NCI-H1417 treated with DMSO at 0.1 percent for 48 hours (cell line): ENCODE results near the gene PRIM1.
"Not testable (repeated sequence)": the region's sequence is repeated elsewhere in the genome, so short reads cannot be mapped to it uniquely, and the experiment has no call there.

Experiments
- DNase-seq: peaks from one replicate; lab custom pipeline; 2025; lab: John Stamatoyannopoulos, UW

Gene PRIM1

GRCh38 chr12:56760460-56760859 is 8.3 kb upstream of the PRIM1 start:
- DNase-seq = no peak

GRCh38 chr12:56759263-56759908 is 7.3 kb upstream of the PRIM1 start:
- no peak for DNase-seq

GRCh38 chr12:56758728-56759262 is 6.7 kb upstream of the PRIM1 start:
- no peak for DNase-seq

GRCh38 chr12:56757971-56758370 is 5.8 kb upstream of the PRIM1 start:
- DNase-seq = not testable (repeated sequence)

GRCh38 chr12:56753566-56753965 is 1.4 kb upstream of the PRIM1 start:
- no peak for DNase-seq

- DNase-seq = not testable (repeated sequence)
Observed at GRCh38 chr12:56750596-56750995, 1.5 kb downstream of the PRIM1 start.

- no peak for DNase-seq
Observed at GRCh38 chr12:56749853-56750252, 2.3 kb downstream of the PRIM1 start.

- DNase-seq = no peak
Observed at GRCh38 chr12:56749359-56749758, 2.8 kb downstream of the PRIM1 start.

- DNase-seq = no peak
Observed at GRCh38 chr12:56728139-56728861, 23.8 kb downstream of the PRIM1 start.

GRCh38 chr12:56726196-56726675 is 25.9 kb downstream of the PRIM1 start:
- DNase-seq = not testable (repeated sequence)

- no peak for DNase-seq
Observed at GRCh38 chr12:56725723-56726102, 26.4 kb downstream of the PRIM1 start.

- peak; percentile 89 for DNase-seq
Observed at GRCh38 chr12:56724972-56725722, 27.0 kb downstream of the PRIM1 start, which contains the start of gene NACA. Gene NACA, minus strand, starts transcription at chr12:56725299. Its CDS starts 778 bp downstream, at chr12:56724521.

- DNase-seq = no peak
Observed at GRCh38 chr12:56724701-56724971, 27.5 kb downstream of the PRIM1 start.

GRCh38 chr12:56723889-56724700 is 28.0 kb downstream of the PRIM1 start:
- DNase-seq = no peak

- no peak for DNase-seq
Observed at GRCh38 chr12:56723352-56723751, 28.8 kb downstream of the PRIM1 start.

GRCh38 chr12:56722832-56723231 is 29.3 kb downstream of the PRIM1 start:
- DNase-seq = no peak

- no peak for DNase-seq
Observed at GRCh38 chr12:56721721-56722120, 30.4 kb downstream of the PRIM1 start.

GRCh38 chr12:56721216-56721615 is 30.9 kb downstream of the PRIM1 start:
- DNase-seq = no peak

GRCh38 chr12:56720731-56721151 is 31.4 kb downstream of the PRIM1 start:
- no peak for DNase-seq

GRCh38 chr12:56719056-56719455 is 33.1 kb downstream of the PRIM1 start:
- no peak for DNase-seq

GRCh38 chr12:56718636-56719035 is 33.5 kb downstream of the PRIM1 start:
- DNase-seq = no peak

- no peak for DNase-seq
Observed at GRCh38 chr12:56718149-56718548, 34.0 kb downstream of the PRIM1 start.
